ENCODE results near the gene ATF6B. TPM values are rescaled to one million over a fixed set of nuclear protein-coding genes. Genes with fewer than 3 reads are reported as not detected.
"Not testable (repeated sequence)": the region's sequence is repeated elsewhere in the genome, so short reads cannot be mapped to it uniquely, and the experiment has no call there.

ATF6B gene
- total RNA-seq, 1 experiment from 2014 or later: 45.3 TPM

GRCh38 chr6:32102255-32102654, 25.8 kb downstream of the ATF6B start:
- H2BK15ac ChIP-seq (ENCODE audit: low read depth, low read length): no peak overlapping the region
- no peak overlapping the region for H3K56ac ChIP-seq (ENCODE audit: insufficient read length, low read depth, low read length)
- no peak overlapping the region for H2BK20ac ChIP-seq (ENCODE audit: low read depth, low read length, poor library complexity, severe bottlenecking)
- no peak overlapping the region for H3K27ac ChIP-seq (ENCODE audit: insufficient read length, low read depth, low read length)
- no peak overlapping the region for H3K23ac ChIP-seq (ENCODE audit: insufficient read length, low read depth, low read length)
- H3K4me1 ChIP-seq (ENCODE audit: insufficient read depth, low read length): no peaks in the 10 kb centered on the region
- H4K91ac ChIP-seq (ENCODE audit: insufficient read length, low read depth, low read length): no peak overlapping the region
- H4K8ac ChIP-seq (replicated peaks; ENCODE audit: insufficient read length, low read depth, low read length): no peak overlapping the region
- H3K4me2 ChIP-seq (ENCODE audit: insufficient read depth, insufficient read length, low read length): no peak overlapping the region
- Mint-ChIP-seq H3K27me3 (ENCODE audit: low read depth) (peaks cover 30% of the 10 kb centered on the region), H3K36me3 (ENCODE audit: insufficient read depth in 1 of 3, low read depth in 3 of 3) (no peaks in the 10 kb centered on the region), H3K4me3 (no peak overlapping the region), H3K4me1 (no peaks in the 10 kb centered on the region), H3K27ac (no peak overlapping the region), H3K9me3 (no peaks in the 10 kb centered on the region; a peak in 1 of 5 replicates)
- no peak overlapping the region for H3T11ph ChIP-seq (ENCODE audit: low read length)
- no peak overlapping the region for H2BK5ac ChIP-seq (ENCODE audit: insufficient read length, low read length)
- H3K18ac ChIP-seq (ENCODE audit: insufficient read length, low read depth, low read length): no peak overlapping the region
- no CpG with 5 or more reads among the region's 3 CpGs for WGBS (ENCODE audit: extremely low coverage, insufficient read length, low lambda C conversion rate)
- no peak overlapping the region for H3K9ac ChIP-seq (ENCODE audit: extremely low read depth, insufficient read length, low read length)
- H2AK5ac ChIP-seq (ENCODE audit: insufficient read length, low read length): no peak overlapping the region
- no peaks in the 10 kb centered on the region for H3K79me2 ChIP-seq (ENCODE audit: insufficient read depth, low read length)
- no peak for DNase-seq
- no peak overlapping the region for H2AFZ ChIP-seq (ENCODE audit: low read length)
- H3K27me3 ChIP-seq (ENCODE audit: insufficient read depth, low read length): no peaks in the 10 kb centered on the region; the same call in 1 of the 2 replicates
- H2BK120ac ChIP-seq (ENCODE audit: low read depth, low read length, poor library complexity, severe bottlenecking): no peak overlapping the region
- no peak overlapping the region for H4K5ac ChIP-seq (ENCODE audit: insufficient read length, low read depth, low read length)
- TF ChIP-seq CTCF (conservative IDR thresholded peaks at IDR 0.05): no peak
- no peaks in the 10 kb centered on the region for H4K20me1 ChIP-seq (ENCODE audit: control insufficient read depth, insufficient read depth, insufficient read length)
- H3K9me3 ChIP-seq (ENCODE audit: control insufficient read depth, low read depth, low read length): no peaks in the 10 kb centered on the region
- H3K4ac ChIP-seq (ENCODE audit: low read depth, low read length): no peak overlapping the region
- no peak overlapping the region for H3K14ac ChIP-seq (ENCODE audit: insufficient read depth, low read length)
- H2BK12ac ChIP-seq (ENCODE audit: insufficient read length, low read depth, low read length): no peak overlapping the region
- no peaks in the 10 kb centered on the region for H3K23me2 ChIP-seq (ENCODE audit: insufficient read length, low read depth, low read length, poor library complexity, severe bottlenecking)
- H3K79me1 ChIP-seq (ENCODE audit: insufficient read depth, low read depth, low read length, poor library complexity, severe bottlenecking): no peaks in the 10 kb centered on the region

GRCh38 chr6:32100251-32100650, 27.8 kb downstream of the ATF6B start:
- not testable (repeated sequence) for H2BK20ac ChIP-seq (ENCODE audit: low read depth, low read length, poor library complexity, severe bottlenecking); H4K20me1 ChIP-seq (ENCODE audit: control insufficient read depth, insufficient read depth, insufficient read length); H3K56ac ChIP-seq (ENCODE audit: insufficient read length, low read depth, low read length); H3K9me3 Mint-ChIP-seq; H3K36me3 Mint-ChIP-seq (ENCODE audit: insufficient read depth in 1 of 3, low read depth in 3 of 3); H4K91ac ChIP-seq (ENCODE audit: insufficient read length, low read depth, low read length); H3K79me1 ChIP-seq (ENCODE audit: insufficient read depth, low read depth, low read length, poor library complexity, severe bottlenecking); H3K4me1 ChIP-seq (ENCODE audit: insufficient read depth, low read length); DNase-seq; H3K14ac ChIP-seq (ENCODE audit: insufficient read depth, low read length); H3K79me2 ChIP-seq (ENCODE audit: insufficient read depth, low read length); H3K4me3 Mint-ChIP-seq; H2AFZ ChIP-seq (ENCODE audit: low read length); H3K27me3 ChIP-seq (ENCODE audit: insufficient read depth, low read length); H3K4ac ChIP-seq (ENCODE audit: low read depth, low read length); H2BK120ac ChIP-seq (ENCODE audit: low read depth, low read length, poor library complexity, severe bottlenecking); H4K5ac ChIP-seq (ENCODE audit: insufficient read length, low read depth, low read length); H3K23ac ChIP-seq (ENCODE audit: insufficient read length, low read depth, low read length); H3K9me3 ChIP-seq (ENCODE audit: control insufficient read depth, low read depth, low read length); H3K23me2 ChIP-seq (ENCODE audit: insufficient read length, low read depth, low read length, poor library complexity, severe bottlenecking); H3K4me1 Mint-ChIP-seq; H3T11ph ChIP-seq (ENCODE audit: low read length); H2BK12ac ChIP-seq (ENCODE audit: insufficient read length, low read depth, low read length); H3K27ac Mint-ChIP-seq; H2BK15ac ChIP-seq (ENCODE audit: low read depth, low read length); H4K8ac ChIP-seq (replicated peaks; ENCODE audit: insufficient read length, low read depth, low read length); H3K18ac ChIP-seq (ENCODE audit: insufficient read length, low read depth, low read length); H3K27ac ChIP-seq (ENCODE audit: insufficient read length, low read depth, low read length); H3K9ac ChIP-seq (ENCODE audit: extremely low read depth, insufficient read length, low read length); H2BK5ac ChIP-seq (ENCODE audit: insufficient read length, low read length); H2AK5ac ChIP-seq (ENCODE audit: insufficient read length, low read length); H3K4me2 ChIP-seq (ENCODE audit: insufficient read depth, insufficient read length, low read length)
- peaks cover 14% of the 10 kb centered on the region for H3K27me3 Mint-ChIP-seq (ENCODE audit: low read depth)
- no CpG with 5 or more reads among the region's 8 CpGs for WGBS (ENCODE audit: extremely low coverage, insufficient read length, low lambda C conversion rate)

Data from H9 (cell line).